ENCODE results near the gene RIPOR1.

RIPOR1 gene

GRCh38 chr16:67561824-67562525 is 33.3 kb downstream of the RIPOR1 start:
- DNase-seq, result peak; percentile 91

- peak; percentile 87 for DNase-seq
Observed at GRCh38 chr16:67562526-67562917, 33.9 kb downstream of the RIPOR1 start, which contains the start of gene CTCF. Gene CTCF (plus strand): TSS chr16:67562526. CDS start chr16:67610833, 48,307 bp downstream.

GRCh38 chr16:67562918-67563707 is 34.5 kb downstream of the RIPOR1 start:
- DNase-seq, result no peak

GRCh38 chr16:67563708-67564468 is 35.3 kb downstream of the RIPOR1 start:
- DNase-seq, result no peak

- no peak for DNase-seq
Observed at GRCh38 chr16:67565470-67566100, 37.0 kb downstream of the RIPOR1 start.

GRCh38 chr16:67571464-67571863 is 42.8 kb downstream of the RIPOR1 start:
- no peak for DNase-seq

GRCh38 chr16:67571981-67572431 is 43.4 kb downstream of the RIPOR1 start:
- no peak for DNase-seq

- no peak for DNase-seq
Observed at GRCh38 chr16:67579686-67580085, 51.1 kb downstream of the RIPOR1 start.

GRCh38 chr16:67580202-67580601 is 51.6 kb downstream of the RIPOR1 start:
- DNase-seq, result no peak

- no peak for DNase-seq
Observed at GRCh38 chr16:67593288-67593687, 64.7 kb downstream of the RIPOR1 start.

- DNase-seq, result no peak
Observed at GRCh38 chr16:67593701-67594100, 65.1 kb downstream of the RIPOR1 start.

- DNase-seq, result no peak
Observed at GRCh38 chr16:67594256-67594915, 65.8 kb downstream of the RIPOR1 start.

GRCh38 chr16:67594956-67595355 is 66.3 kb downstream of the RIPOR1 start:
- no peak for DNase-seq
